IPS DF 4.7 (cell line): ENCODE results near the gene SIGLEC11.
"Not testable (repeated sequence)": the region's sequence is repeated elsewhere in the genome, so short reads cannot be mapped to it uniquely, and the experiment has no call there.

Experiments used
- DNase-seq: peaks from one replicate; pipeline ENCODE4 v3.0.0-alpha.2; 2013; ENCODE audit warnings: low spot score; ENCODE audit errors: extremely low read depth

The SIGLEC11 gene

GRCh38 chr19:49927526-49928264, 33.3 kb downstream of the SIGLEC11 start:
- DNase-seq: no peak

- DNase-seq: no peak
Measured at GRCh38 chr19:49926515-49926914, 34.5 kb downstream of the SIGLEC11 start.

GRCh38 chr19:49925486-49925885, 35.5 kb downstream of the SIGLEC11 start:
- no peak for DNase-seq

GRCh38 chr19:49924881-49925210, 36.1 kb downstream of the SIGLEC11 start:
- not testable (repeated sequence) for DNase-seq

- DNase-seq: no peak
Measured at GRCh38 chr19:49924004-49924880, 36.7 kb downstream of the SIGLEC11 start.

GRCh38 chr19:49923055-49924003, 37.6 kb downstream of the SIGLEC11 start:
- DNase-seq: no peak

- DNase-seq: no peak
Measured at GRCh38 chr19:49921871-49922795, 38.8 kb downstream of the SIGLEC11 start.

GRCh38 chr19:49920624-49921363, 40.2 kb downstream of the SIGLEC11 start:
- DNase-seq: no peak

GRCh38 chr19:49918089-49918488, 42.9 kb downstream of the SIGLEC11 start:
- DNase-seq: no peak

GRCh38 chr19:49916839-49917733, 43.9 kb downstream of the SIGLEC11 start:
- no peak for DNase-seq

GRCh38 chr19:49915271-49915670, 45.7 kb downstream of the SIGLEC11 start:
- DNase-seq: no peak

- no peak for DNase-seq
Measured at GRCh38 chr19:49913720-49914119, 47.3 kb downstream of the SIGLEC11 start.

- DNase-seq: no peak
Measured at GRCh38 chr19:49912965-49913685, 47.8 kb downstream of the SIGLEC11 start.

GRCh38 chr19:49911381-49912145, 49.4 kb downstream of the SIGLEC11 start:
- DNase-seq: no peak

GRCh38 chr19:49910179-49910578, 50.8 kb downstream of the SIGLEC11 start:
- DNase-seq: no peak

- DNase-seq: no peak
Measured at GRCh38 chr19:49908480-49909420, 52.2 kb downstream of the SIGLEC11 start.
